ENCODE data around the gene PLSCR2.
"Not testable (repeated sequence)": the region's sequence is repeated elsewhere in the genome, so short reads cannot be mapped to it uniquely, and the experiment has no call there.

The PLSCR2 gene

GRCh38 chr3:146416366-146416765 is 53.0 kb downstream of the PLSCR2 start:
- no peak for DNase-seq

- DNase-seq: no peak
Observed at GRCh38 chr3:146414010-146414409, 55.4 kb downstream of the PLSCR2 start.

- not testable (repeated sequence) for DNase-seq
Observed at GRCh38 chr3:146412711-146413110, 56.6 kb downstream of the PLSCR2 start.

GRCh38 chr3:146407956-146408355 is 61.4 kb downstream of the PLSCR2 start:
- no peak for DNase-seq

- DNase-seq: no peak
Observed at GRCh38 chr3:146404436-146404835, 64.9 kb downstream of the PLSCR2 start.

GRCh38 chr3:146403792-146404191 is 65.6 kb downstream of the PLSCR2 start:
- no peak for DNase-seq

GRCh38 chr3:146396792-146397191 is 72.6 kb downstream of the PLSCR2 start:
- peak in 1 of 2 donors; percentile 29 for DNase-seq

GRCh38 chr3:146395164-146395563 is 74.2 kb downstream of the PLSCR2 start:
- no peak for DNase-seq

- DNase-seq: no peak
Observed at GRCh38 chr3:146390957-146391356, 78.4 kb downstream of the PLSCR2 start.

- no peak for DNase-seq
Observed at GRCh38 chr3:146390006-146390772, 79.2 kb downstream of the PLSCR2 start.

- DNase-seq: no peak
Observed at GRCh38 chr3:146387566-146387965, 81.8 kb downstream of the PLSCR2 start.

GRCh38 chr3:146386936-146387335 is 82.4 kb downstream of the PLSCR2 start:
- no peak for DNase-seq

GRCh38 chr3:146384786-146385185 is 84.6 kb downstream of the PLSCR2 start:
- DNase-seq: no peak

All from bone marrow (tissue), 2 donors.